MCF 10A (cell line): Measurements from ENCODE around the gene TNFRSF19. TPM values are rescaled to one million over a fixed set of nuclear protein-coding genes. Genes with fewer than 3 reads are reported as not detected.

Experiments used
- BruUV-seq: library from RNA; stranded (reverse); fragments of 400-500 nt; replicated peaks from 2 replicates; lab custom pipeline; 2021; lab: Mats Ljungman, UMichigan
- CTCF ChIA-PET: fragments of 300-600 bp; sonication (Branson Sonifier 250); formaldehyde crosslinking; extraction: SDS; loops from one replicate; lab custom pipeline; 2021; ENCODE audit warnings: antibody characterized with exemption, inconsistent platforms; lab: Yijun Ruan, JAX
- POLR2A ChIA-PET: fragments of 300-600, 350-650 bp; sonication (Branson Sonifier 250); formaldehyde crosslinking; extraction: SDS; loops from one replicate; lab custom pipeline; 2020; ENCODE audit warnings: antibody characterized with exemption, inconsistent platforms; lab: Yijun Ruan, JAX
- DNase-seq: peaks from one replicate; pipeline ENCODE4 v3.0.0-alpha.2; 2018; ENCODE audit not compliant: unreplicated experiment
- H3K27ac Mint-ChIP-seq: one replicate; pipeline ENCODE4 v1.8.0; 2022; ENCODE audit warnings: mild to moderate bottlenecking, low read depth, mixed read lengths; ENCODE audit not compliant: unreplicated experiment
- H3K27me3 Mint-ChIP-seq: one replicate; pipeline ENCODE4 v1.8.0; 2022; ENCODE audit warnings: mixed read lengths; ENCODE audit not compliant: insufficient read depth, unreplicated experiment
- H3K36me3 Mint-ChIP-seq: one replicate; pipeline ENCODE4 v1.8.0; 2022; ENCODE audit warnings: mild to moderate bottlenecking, moderate library complexity, mixed read lengths; ENCODE audit not compliant: insufficient read depth, unreplicated experiment
- H3K4me1 Mint-ChIP-seq: one replicate; pipeline ENCODE4 v1.8.0; 2022; ENCODE audit warnings: mixed read lengths; ENCODE audit not compliant: insufficient read depth, unreplicated experiment
- H3K4me3 Mint-ChIP-seq: one replicate; pipeline ENCODE4 v1.8.0; 2022; ENCODE audit warnings: mild to moderate bottlenecking, moderate library complexity, mixed read lengths; ENCODE audit not compliant: unreplicated experiment
- H3K9me3 Mint-ChIP-seq: one replicate; pipeline ENCODE4 v1.8.0; 2022; ENCODE audit warnings: mixed read lengths; ENCODE audit not compliant: unreplicated experiment
- intact Hi-C: fragments of 100-400 bp; cut with micrococcal nuclease; formaldehyde crosslinking; loops from 2 replicates; pipeline ENCODE4 v1.14.1; 2022
- total RNA-seq: library from RNA; stranded (reverse); gene quantifications from 2 replicates; pipeline ENCODE4 v1.2.3, GENCODE V29; 2022
- TF ChIP-seq, protein P1 (sequence below): fragments of 200-600 bp; IDR thresholded peaks from one replicate; pipeline ENCODE4 v1.8.0; 2022; ENCODE audit warnings: antibody characterized with exemption, mild to moderate bottlenecking; ENCODE audit not compliant: unreplicated experiment

TNFRSF19 gene
- total RNA-seq, 1 experiment from 2014 or later, result not detected

DNA sequence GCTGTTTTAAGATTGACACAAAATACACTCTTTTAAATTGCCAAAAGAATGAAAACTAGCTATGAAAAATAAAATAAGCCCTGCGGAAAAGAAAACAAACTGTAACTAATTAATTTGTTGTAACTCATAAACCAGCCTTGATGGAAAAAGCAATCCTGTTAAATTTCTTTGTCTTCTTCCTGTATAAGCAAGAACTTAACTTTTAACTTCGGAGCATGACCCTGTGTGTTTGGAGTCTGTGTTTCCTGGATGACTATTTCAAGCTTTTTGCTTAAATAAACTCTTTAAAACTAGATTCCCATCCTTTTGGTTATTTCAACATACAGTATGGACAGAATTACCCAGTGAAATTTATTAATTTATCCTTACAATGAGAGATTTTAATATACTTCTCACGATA, 122.6 kb downstream of the TNFRSF19 start:
- intact Hi-C loops, result no loop called here
- DNase-seq, result no peak
- no TSS peak for BruUV-seq
- POLR2A ChIA-PET, result interaction anchor here (0.6 to 0.8 kb wide), 2 partner anchors 15 to 51 kb away, joined by 3 to 4 read pairs; no protein-coding TSS in a partner anchor
- Mint-ChIP-seq H3K4me3 (no peak overlapping the region), H3K9me3 (no peaks in the 10 kb centered on the region), H3K36me3 (no peaks in the 10 kb centered on the region), H3K4me1 (no peaks in the 10 kb centered on the region), H3K27ac (no peak overlapping the region), H3K27me3 (no peaks in the 10 kb centered on the region)
- TF ChIP-seq, protein P1, sequence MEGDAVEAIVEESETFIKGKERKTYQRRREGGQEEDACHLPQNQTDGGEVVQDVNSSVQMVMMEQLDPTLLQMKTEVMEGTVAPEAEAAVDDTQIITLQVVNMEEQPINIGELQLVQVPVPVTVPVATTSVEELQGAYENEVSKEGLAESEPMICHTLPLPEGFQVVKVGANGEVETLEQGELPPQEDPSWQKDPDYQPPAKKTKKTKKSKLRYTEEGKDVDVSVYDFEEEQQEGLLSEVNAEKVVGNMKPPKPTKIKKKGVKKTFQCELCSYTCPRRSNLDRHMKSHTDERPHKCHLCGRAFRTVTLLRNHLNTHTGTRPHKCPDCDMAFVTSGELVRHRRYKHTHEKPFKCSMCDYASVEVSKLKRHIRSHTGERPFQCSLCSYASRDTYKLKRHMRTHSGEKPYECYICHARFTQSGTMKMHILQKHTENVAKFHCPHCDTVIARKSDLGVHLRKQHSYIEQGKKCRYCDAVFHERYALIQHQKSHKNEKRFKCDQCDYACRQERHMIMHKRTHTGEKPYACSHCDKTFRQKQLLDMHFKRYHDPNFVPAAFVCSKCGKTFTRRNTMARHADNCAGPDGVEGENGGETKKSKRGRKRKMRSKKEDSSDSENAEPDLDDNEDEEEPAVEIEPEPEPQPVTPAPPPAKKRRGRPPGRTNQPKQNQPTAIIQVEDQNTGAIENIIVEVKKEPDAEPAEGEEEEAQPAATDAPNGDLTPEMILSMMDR, result no peak
- CTCF ChIA-PET, result interaction anchor here (0.8 kb wide), 1 partner anchor 15 kb away, joined by 3 read pairs; no protein-coding TSS in a partner anchor

DNA sequence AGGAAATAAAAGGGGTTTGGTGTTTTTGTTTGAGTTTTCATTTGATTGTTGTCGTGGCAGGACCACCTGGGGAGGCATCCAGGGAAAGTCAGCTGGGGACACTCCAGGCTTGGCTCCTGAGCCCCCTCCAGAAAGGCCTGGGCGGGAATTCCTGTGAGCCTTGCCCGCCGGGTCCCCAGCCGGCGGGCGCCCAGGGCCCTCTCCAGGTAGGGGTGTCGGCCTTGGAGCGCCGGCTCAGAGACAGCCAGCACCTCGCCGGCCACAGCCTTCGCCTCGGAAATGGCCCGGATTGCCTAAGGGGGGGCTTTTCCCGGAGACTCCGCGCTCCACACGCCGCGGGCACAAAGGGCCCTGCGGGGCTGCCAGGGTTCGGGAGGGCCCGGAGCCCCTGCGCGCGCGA, 125.0 kb downstream of the TNFRSF19 start:
- no TSS peak for BruUV-seq
- DNase-seq, result no peak
- no peak overlapping the region for H3K4me3 Mint-ChIP-seq
- intact Hi-C loops, result no loop called here
- H3K36me3 Mint-ChIP-seq, result no peaks in the 10 kb centered on the region
- CTCF ChIA-PET, result no interaction called here
- H3K9me3 Mint-ChIP-seq, result no peaks in the 10 kb centered on the region
- POLR2A ChIA-PET, result no interaction called here
- no peak overlapping the region for H3K27ac Mint-ChIP-seq
- TF ChIP-seq, protein P1, result no peak
- H3K27me3 Mint-ChIP-seq, result no peaks in the 10 kb centered on the region
- no peaks in the 10 kb centered on the region for H3K4me1 Mint-ChIP-seq

DNA sequence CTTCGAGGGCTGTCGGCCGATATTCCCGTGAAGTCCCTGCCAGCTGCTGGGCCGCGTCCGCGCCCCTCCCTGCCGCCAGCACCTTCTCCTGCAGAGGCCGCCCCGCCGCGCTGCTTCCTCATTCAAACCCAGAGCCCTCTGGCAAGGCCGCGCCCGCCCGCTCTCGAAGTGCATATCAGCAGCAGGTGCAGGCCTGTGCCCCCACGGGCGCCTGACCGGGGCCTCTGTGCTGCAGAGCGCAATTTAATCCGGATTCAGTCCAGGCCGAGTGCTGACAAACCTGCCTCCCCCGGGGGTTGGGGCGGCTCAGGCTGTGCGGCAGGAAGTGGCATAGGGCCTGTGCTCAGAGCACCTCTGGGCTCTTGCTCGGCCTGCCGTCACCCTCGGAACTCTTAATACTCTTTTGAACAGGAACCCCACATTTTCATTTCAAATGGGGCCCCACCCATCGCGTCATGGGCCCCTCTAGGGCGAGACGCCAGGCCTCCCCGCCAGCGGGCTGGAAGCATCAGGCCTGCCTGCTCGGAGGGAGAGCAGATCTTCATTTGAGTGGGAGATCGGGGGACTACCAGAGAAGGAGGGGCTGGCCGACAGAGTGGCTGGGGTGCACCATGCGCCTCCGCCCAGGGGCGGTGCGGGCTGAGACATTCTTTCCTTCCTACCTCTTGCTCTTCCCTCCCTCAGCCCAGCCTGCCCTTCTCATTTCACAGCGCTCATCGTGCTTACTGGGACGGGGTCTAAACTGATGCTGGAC, 125.7 kb downstream of the TNFRSF19 start:
- no peak for DNase-seq
- H3K36me3 Mint-ChIP-seq, result no peaks in the 10 kb centered on the region
- CTCF ChIA-PET, result no interaction called here
- POLR2A ChIA-PET, result no interaction called here
- BruUV-seq, result no TSS peak
- H3K4me1 Mint-ChIP-seq, result no peaks in the 10 kb centered on the region
- H3K4me3 Mint-ChIP-seq, result no peak overlapping the region
- TF ChIP-seq, protein P1, result no peak
- intact Hi-C loops, result no loop called here
- H3K27ac Mint-ChIP-seq, result no peak overlapping the region
- no peaks in the 10 kb centered on the region for H3K27me3 Mint-ChIP-seq
- H3K9me3 Mint-ChIP-seq, result no peaks in the 10 kb centered on the region

DNA sequence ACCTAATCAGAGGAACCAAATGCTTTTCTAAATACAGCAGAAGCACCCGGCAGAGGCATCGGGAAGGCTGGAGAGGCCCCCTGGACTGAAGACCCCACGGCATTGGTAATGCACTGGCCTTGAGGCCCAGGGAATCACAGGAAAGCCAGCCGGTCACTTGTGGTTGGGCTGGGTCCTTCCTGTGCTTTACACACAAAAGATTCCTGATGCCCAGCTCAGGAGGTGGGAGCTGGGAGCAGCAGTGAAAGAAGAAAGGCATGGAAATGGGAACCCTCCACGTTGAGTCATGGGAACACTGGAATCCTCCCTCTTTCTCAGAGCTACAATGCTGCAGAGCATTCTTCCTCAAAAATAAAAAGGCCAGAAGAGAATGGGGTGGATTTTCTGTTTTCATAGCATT, 126.4 kb downstream of the TNFRSF19 start:
- DNase-seq, result no peak
- Mint-ChIP-seq H3K27me3 (no peaks in the 10 kb centered on the region), H3K9me3 (no peaks in the 10 kb centered on the region), H3K4me1 (no peaks in the 10 kb centered on the region), H3K4me3 (no peak overlapping the region), H3K27ac (no peak overlapping the region), H3K36me3 (no peaks in the 10 kb centered on the region)
- TF ChIP-seq, protein P1, result no peak
- intact Hi-C loops, result no loop called here
- ChIA-PET POLR2A (no interaction called here), CTCF (no interaction called here)
- no TSS peak for BruUV-seq
